Uterus (tissue), 4 donors: Measurements from ENCODE around the gene LIF. TPM values are rescaled to one million over a fixed set of nuclear protein-coding genes. Genes with fewer than 3 reads are reported as not detected.

Experiments used
- DNase-seq, 2 donors: peaks; one replicate each; pipeline ENCODE4 v3.0.0-alpha.2; 2019 to 2020
- H3K27ac ChIP-seq, 2 donors: fragments of 200-600 bp; sonication (generic); 1 replicate in 1 of 2; 2 replicates in 1 of 2; pipeline ENCODE4 v1.5.1; 2016 to 2018
- H3K27me3 ChIP-seq, 2 donors: fragments of 200-600 bp; sonication (generic); one replicate each; pipeline ENCODE4 v1.5.1; 2018 to 2019; ENCODE audit warnings: control low read depth in 1 of 2
- H3K36me3 ChIP-seq, 2 donors: fragments of 200-600 bp; sonication (generic); one replicate each; pipeline ENCODE4 v1.5.1; 2019; ENCODE audit warnings: control low read depth in 1 of 2
- H3K4me1 ChIP-seq, 2 donors: fragments of 200-600 bp; sonication (generic); one replicate each; pipeline ENCODE4 v1.5.1; 2018 to 2019; ENCODE audit warnings: control low read depth in 1 of 2
- H3K4me3 ChIP-seq, 2 donors: fragments of 200-600 bp; sonication (generic); 1 replicate in 1 of 2; 2 replicates in 1 of 2; pipeline ENCODE4 v1.5.1; 2018 to 2019; ENCODE audit warnings: mild to moderate bottlenecking in 1 of 2
- H3K9me3 ChIP-seq, 2 donors: fragments of 200-600 bp; sonication (generic); one replicate each; pipeline ENCODE4 v1.5.1; 2019; ENCODE audit warnings: control low read depth in 1 of 2
- CTCF ChIP-seq, 4 experiments: fragments of 200-600 bp in 2 of 4; fragments of 450-650 bp in 2 of 4; sonication (generic) in 2 of 4; IDR thresholded peaks; one replicate each; pipeline ENCODE4 v1.5.1; 2016 to 2019; ENCODE audit warnings: antibody characterized with exemption in 4 of 4, mild to moderate bottlenecking in 2 of 4, moderate library complexity in 1 of 4
- POLR2A ChIP-seq, 2 donors: fragments of 450-650 bp; IDR thresholded peaks; one replicate each; pipeline ENCODE4 v1.6.1; 2016; ENCODE audit warnings: antibody characterized with exemption in 2 of 2, mild to moderate bottlenecking in 1 of 2, moderate library complexity in 1 of 2
- intact Hi-C: fragments of 100-400 bp; cut with DNase I; formaldehyde crosslinking; loops from one replicate; pipeline ENCODE4 v1.15.1; 2023; ENCODE audit warnings: low total_unique reads
- total RNA-seq, 4 donors: library from RNA; depleted of rRNA in 3 of 4; stranded (reverse); fragments of >200 nt in 3 of 4; gene quantifications; one replicate each; pipeline versions ENCODE4 v1.1.0 to v1.2.4, GENCODE V29; 2014 to 2023
- donor health status: DM: yes; HTN: yes; CAD: no.

Gene LIF
- total RNA-seq, 4 donors from 2014 or later: under 0.01 to 3.0 (median 1.5) TPM; not detected in 1

- Histone ChIP-seq H3K27ac (no peak overlapping the region), H3K9me3 (no peaks in the 10 kb centered on the region), H3K27me3 (no peaks in the 10 kb centered on the region), H3K36me3 (no peaks in the 10 kb centered on the region), H3K4me3 (no peak overlapping the region), H3K4me1 (peaks cover 0 to 8% of the 10 kb centered on the region in 2 donors)
- no peak for DNase-seq
- intact Hi-C loops: no loop called here
- TF ChIP-seq CTCF (IDR thresholded peaks at IDR 0.05) (no peak), POLR2A (IDR thresholded peaks at IDR 0.05) (no peak)
Measured at GRCh38 chr22:30247561-30247960, 1.0 kb upstream of the LIF start.

GRCh38 chr22:30246814-30247376 lies 336 bp upstream of the LIF start:
- Histone ChIP-seq H3K4me1 (peaks cover 0 to 8% of the 10 kb centered on the region in 2 donors), H3K4me3 (peak overlapping the region; percentile 33 to 39), H3K9me3 (no peaks in the 10 kb centered on the region), H3K27me3 (no peaks in the 10 kb centered on the region), H3K27ac (no peak overlapping the region), H3K36me3 (no peaks in the 10 kb centered on the region)
- intact Hi-C loops: no loop called here
- TF ChIP-seq CTCF (IDR thresholded peaks at IDR 0.05): no peak
- TF ChIP-seq POLR2A (IDR thresholded peaks at IDR 0.05): no peak
- DNase-seq: no peak

- H3K4me3 ChIP-seq: peak overlapping the region; percentile 33 to 39
- DNase-seq: no peak
- intact Hi-C loops: no loop called here
- peak overlapping the region in 1 of 2 donors; percentile 57 for H3K27ac ChIP-seq
- H3K27me3 ChIP-seq: no peaks in the 10 kb centered on the region
- H3K4me1 ChIP-seq: peaks cover 0 to 8% of the 10 kb centered on the region in 2 donors
- TF ChIP-seq POLR2A (IDR thresholded peaks at IDR 0.05): no peak
- TF ChIP-seq CTCF (IDR thresholded peaks at IDR 0.05): no peak
- no peaks in the 10 kb centered on the region for H3K9me3 ChIP-seq
- H3K36me3 ChIP-seq: no peaks in the 10 kb centered on the region
Measured at GRCh38 chr22:30245181-30245984, 1.2 kb downstream of the LIF start.

GRCh38 chr22:30244641-30245040 lies 1.9 kb downstream of the LIF start:
- intact Hi-C loops: no loop called here
- no peak for TF ChIP-seq POLR2A (IDR thresholded peaks at IDR 0.05)
- TF ChIP-seq CTCF (IDR thresholded peaks at IDR 0.05): no peak
- H3K36me3 ChIP-seq: no peaks in the 10 kb centered on the region
- no peaks in the 10 kb centered on the region for H3K9me3 ChIP-seq
- H3K27me3 ChIP-seq: no peaks in the 10 kb centered on the region
- H3K4me3 ChIP-seq: no peak overlapping the region
- peaks cover 0 to 8% of the 10 kb centered on the region in 2 donors for H3K4me1 ChIP-seq
- no peak overlapping the region for H3K27ac ChIP-seq
- DNase-seq: no peak

GRCh38 chr22:30244066-30244465 lies 2.5 kb downstream of the LIF start:
- Histone ChIP-seq H3K4me3 (no peak overlapping the region), H3K27ac (no peak overlapping the region)

More at GRCh38 chr22:30244066-30244465, 2.5 kb downstream of the LIF start:
- no peaks in the 10 kb centered on the region for H3K9me3 ChIP-seq
- no peak for DNase-seq
- H3K4me1 ChIP-seq: peaks cover 0 to 8% of the 10 kb centered on the region in 2 donors
- TF ChIP-seq CTCF (IDR thresholded peaks at IDR 0.05): no peak
- TF ChIP-seq POLR2A (IDR thresholded peaks at IDR 0.05): no peak
- intact Hi-C loops: no loop called here
- H3K27me3 ChIP-seq: no peaks in the 10 kb centered on the region
- no peaks in the 10 kb centered on the region for H3K36me3 ChIP-seq
